ENCODE measurements around the gene KY.

DNA sequence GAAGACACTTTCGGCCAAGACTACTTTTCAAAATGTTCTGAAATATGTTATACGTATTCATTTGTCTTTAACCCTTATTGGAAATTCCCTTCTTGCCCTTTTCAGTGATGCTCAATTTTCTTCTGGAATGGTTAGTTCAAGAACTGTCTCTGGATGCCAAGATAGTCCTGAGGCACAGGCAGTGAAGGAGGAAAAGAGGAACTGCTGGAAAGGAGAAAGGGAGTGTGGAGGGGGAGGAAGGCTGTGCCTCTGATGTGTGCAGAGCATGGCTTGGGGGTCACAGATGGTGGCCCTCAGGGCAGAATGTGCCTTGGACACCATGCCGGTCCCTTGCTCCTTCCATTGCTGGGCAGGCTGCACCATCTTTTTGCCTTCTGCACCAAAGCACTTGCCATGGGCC is 91.2 kb downstream of the KY start:
- TF ChIP-seq, protein P1, sequence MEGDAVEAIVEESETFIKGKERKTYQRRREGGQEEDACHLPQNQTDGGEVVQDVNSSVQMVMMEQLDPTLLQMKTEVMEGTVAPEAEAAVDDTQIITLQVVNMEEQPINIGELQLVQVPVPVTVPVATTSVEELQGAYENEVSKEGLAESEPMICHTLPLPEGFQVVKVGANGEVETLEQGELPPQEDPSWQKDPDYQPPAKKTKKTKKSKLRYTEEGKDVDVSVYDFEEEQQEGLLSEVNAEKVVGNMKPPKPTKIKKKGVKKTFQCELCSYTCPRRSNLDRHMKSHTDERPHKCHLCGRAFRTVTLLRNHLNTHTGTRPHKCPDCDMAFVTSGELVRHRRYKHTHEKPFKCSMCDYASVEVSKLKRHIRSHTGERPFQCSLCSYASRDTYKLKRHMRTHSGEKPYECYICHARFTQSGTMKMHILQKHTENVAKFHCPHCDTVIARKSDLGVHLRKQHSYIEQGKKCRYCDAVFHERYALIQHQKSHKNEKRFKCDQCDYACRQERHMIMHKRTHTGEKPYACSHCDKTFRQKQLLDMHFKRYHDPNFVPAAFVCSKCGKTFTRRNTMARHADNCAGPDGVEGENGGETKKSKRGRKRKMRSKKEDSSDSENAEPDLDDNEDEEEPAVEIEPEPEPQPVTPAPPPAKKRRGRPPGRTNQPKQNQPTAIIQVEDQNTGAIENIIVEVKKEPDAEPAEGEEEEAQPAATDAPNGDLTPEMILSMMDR (IDR thresholded peaks at IDR 0.05 in 4 of 5, conservative IDR thresholded peaks at IDR 0.05 in 1 of 5): no peak
- no peak for TF ChIP-seq POLR2A (IDR thresholded peaks at IDR 0.05)

Data from gastrocnemius medialis (tissue), 4 donors.